CD4-positive, alpha-beta T cell treated with Interleukin-12 subunit alpha and Interleukin-12 subunit beta, for 1 hour (primary cell): ENCODE data around the gene MLC1.

Experiments
- DNase-seq: peaks from one replicate; pipeline ENCODE4 v3.0.0-alpha.2; 2020

The MLC1 gene

DNA sequence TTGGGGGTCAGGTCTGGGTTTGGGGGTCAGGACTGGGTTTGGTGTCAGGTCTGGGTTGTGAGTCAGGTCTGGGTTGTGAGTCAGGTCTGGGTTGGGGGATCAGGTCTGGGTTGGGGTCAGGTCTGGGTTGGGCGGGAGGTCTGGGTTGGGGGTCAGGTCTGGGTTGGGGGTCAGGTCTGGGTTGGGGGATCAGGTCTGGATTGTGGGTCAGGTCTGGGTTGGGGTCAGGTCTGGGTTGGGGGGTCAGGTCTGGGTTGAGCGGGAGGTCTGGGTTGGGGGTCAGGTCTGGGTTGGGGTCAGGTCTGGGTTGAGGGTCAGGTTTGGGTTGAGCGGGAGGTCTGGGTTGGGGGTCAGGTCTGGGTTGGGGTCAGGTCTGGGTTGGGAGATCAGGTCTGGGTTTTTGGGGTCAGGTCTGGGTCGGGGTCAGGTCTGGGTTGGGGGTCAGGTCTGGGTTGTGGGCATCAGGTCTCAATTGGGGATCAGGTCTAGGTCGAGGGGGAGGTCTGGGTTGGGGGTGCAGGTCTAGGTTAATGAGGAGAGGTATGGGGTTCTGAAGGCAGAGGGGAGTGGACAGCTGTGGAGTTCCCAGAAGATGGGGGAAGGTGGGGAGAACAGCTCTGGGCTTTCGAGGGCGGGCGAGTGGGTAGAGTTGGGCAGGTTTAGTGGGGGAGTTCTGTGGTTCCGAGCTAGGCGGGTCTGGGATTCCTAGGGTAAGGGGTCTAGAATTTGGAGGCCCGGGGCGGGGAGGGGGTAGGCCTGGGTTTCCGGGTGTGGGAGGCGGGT lies 27.8 kb downstream of the MLC1 start:
- no peak for DNase-seq

DNA sequence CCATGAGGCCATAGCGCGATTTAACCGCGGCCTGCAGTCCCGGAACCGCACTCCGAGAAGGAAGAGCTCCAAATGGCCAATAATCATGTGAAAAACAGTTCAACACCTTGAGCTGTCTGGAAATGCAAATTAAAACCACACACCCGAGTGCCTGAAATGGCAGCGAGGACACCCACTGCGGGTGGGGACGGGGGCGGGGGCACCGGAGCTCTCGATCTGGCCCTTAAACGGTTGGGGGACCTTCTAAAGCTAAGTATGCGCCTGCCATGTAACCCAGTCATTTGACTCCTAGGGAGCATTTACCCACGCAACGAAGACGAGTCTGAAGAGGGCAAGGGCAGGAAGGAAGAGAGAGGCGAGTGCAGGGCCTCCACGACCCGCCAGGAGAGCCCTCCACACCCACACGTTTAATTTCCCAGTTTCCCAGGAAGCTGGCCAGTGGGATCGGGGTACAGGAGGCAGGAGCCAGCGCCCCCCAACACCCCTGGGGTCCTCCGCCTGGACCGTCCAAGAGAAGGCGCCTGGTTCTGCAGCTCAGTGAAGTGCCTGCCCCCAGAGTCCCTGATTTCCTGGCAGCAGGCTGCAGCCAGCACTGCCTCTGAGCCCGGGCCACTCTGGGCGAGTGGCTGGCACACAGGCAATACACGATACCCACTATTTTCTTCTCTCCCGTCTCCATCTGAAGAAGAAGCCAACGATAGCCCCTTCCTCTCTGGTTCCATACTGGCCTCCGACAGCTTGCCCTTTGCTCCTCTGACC lies 28.8 kb downstream of the MLC1 start:
- no peak for DNase-seq

DNA sequence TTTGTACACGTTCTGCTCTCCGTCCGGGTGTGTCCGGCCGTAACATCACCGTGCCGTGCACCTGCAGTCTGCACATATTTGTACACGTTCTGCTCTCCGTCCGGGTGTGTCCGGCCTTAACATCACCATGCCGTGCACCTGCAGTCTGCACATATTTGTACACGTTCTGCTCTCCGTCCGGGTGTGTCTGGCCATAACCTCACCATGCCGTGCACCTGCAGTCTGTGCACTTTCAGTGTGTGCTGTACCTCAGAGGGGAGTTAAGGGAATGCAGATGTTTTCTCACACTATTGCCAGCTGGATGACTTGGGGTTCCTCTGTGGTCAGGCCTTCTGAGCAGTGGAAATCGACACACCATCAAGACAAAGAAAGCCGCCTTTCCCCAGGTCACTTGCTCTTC lies 31.4 kb downstream of the MLC1 start:
- no peak for DNase-seq

DNA sequence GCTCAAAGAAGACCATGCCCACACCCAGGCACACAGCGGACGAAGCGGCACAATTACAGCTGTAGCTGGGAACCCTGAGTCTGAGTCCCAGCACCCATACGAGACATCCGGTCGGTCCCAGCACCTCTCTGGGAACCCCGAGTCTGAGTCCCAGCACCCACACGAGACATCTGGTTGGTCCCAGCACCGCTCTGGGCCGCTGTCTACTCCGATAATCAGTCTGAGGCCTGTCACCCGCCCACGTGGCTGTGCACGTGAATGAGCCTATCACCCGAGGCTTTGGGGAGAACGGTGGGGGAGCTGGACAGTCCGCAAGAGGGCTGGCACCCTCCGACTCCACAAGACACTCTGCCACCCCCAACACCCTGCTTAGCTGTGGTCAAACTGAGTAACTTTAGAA lies 33.3 kb downstream of the MLC1 start:
- DNase-seq: no peak

DNA sequence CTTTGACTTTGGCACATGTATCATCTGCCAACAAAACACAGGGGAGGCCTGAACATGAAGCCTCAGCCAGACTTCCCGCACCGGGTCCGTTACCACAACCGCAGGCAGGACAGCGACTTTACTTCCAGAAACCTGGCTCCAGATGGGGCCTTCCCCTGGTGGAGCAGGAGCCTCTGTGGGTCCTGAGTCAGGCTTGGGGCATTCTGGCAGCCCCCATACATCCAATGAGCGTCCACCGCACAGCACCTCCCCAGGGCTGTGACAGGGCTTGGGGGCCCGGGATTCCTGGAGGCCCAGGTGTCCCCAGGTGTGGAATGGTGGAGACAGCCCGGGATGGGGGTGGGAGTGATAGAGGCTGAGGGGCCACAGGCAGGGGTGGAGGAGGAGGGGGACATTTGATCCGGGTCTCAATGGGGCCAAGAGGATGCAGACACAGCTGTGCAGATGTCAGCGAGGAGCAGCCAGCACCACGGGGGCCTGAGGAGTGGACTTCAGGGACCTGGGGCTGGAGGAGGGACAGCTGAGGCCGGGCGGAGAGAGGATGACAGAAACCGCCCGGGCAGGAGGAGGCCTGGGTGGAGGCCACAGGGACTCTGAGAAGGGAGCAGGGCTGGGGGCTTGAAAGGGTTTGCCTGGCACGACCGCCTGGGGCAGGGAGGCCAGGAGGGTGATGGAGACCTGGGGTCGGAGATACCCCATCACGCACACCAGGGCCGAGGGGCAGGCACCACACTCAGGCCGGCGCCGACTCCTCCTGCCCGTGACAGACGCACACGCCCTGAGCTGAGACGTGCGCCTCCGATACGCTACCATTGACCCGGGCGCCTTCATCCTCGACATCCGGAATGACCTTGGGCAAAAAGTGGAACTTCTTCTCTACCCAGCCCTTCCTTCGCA lies 35.7 kb downstream of the MLC1 start:
- no peak for DNase-seq

DNA sequence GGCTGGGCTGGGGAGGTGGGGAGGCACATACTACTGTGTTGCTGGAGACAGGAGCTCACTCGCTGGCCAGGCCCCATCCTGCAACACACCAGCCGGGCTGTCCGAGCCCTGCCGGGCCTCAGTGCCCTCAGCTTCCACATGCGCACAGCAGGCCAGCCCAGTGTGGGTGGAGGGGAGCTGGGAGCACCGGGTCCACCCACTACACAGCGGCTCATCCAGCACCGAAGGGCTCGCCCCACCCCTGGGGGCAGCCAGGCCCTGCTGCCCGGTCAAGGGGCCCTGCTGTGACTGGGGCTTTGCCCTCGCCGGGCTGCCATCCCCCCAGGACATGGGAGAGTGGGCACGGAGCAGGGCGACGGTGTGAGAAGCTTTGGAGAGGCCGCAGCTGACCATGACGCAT lies 36.4 kb downstream of the MLC1 start:
- no peak for DNase-seq

DNA sequence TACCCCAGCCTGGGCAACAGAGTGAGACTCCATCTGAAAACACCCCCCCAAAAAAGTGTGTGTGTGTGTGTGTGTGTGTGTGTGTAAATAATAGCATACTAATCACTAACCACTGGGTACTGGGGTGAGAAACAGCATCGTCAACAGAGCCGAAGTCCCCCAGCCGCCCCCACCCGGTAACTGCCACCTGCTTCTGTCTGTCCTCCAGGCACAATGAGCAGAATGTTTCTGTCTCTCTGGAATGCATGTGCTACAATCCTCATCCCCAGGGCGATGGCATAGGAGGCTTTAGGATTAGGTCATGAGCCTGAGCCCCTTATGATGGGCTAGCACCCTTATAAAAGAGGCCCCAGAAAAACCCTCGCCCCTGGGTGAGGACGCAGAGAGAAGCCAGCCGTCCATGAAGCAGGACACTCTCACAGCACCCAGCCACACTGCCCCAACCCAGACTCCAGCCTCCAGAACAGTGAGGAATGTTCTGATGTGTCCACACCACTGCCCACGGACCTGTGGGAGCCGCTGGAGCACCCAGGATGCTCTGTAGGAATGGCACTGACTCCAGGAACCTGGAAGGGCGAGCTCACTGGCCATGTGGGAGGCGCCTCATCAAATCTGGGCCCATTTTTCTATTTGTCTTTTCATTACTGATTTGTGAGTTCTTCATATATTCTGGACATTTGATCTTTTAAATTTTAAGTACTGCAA lies 37.0 kb downstream of the MLC1 start:
- no peak for DNase-seq

DNA sequence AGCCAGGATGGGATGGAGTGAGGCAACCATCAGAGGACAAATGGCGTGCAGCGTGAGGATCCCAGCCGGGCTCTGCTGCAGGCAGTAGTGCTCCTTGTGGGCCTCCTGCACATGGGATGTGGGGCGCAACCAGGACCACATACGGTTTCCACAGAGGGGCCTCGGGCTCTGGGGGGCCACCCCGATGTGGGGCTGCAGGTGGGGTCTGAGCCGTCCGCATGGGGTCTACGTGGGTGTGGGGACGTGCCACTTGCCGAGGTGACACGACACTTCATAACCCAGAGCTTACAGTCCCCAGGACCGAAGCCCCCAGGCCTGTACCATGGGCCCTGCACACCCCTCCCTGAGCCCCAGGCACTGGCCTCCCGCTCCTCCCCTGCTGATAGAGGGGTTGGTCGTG lies 37.9 kb downstream of the MLC1 start:
- no peak for DNase-seq

DNA sequence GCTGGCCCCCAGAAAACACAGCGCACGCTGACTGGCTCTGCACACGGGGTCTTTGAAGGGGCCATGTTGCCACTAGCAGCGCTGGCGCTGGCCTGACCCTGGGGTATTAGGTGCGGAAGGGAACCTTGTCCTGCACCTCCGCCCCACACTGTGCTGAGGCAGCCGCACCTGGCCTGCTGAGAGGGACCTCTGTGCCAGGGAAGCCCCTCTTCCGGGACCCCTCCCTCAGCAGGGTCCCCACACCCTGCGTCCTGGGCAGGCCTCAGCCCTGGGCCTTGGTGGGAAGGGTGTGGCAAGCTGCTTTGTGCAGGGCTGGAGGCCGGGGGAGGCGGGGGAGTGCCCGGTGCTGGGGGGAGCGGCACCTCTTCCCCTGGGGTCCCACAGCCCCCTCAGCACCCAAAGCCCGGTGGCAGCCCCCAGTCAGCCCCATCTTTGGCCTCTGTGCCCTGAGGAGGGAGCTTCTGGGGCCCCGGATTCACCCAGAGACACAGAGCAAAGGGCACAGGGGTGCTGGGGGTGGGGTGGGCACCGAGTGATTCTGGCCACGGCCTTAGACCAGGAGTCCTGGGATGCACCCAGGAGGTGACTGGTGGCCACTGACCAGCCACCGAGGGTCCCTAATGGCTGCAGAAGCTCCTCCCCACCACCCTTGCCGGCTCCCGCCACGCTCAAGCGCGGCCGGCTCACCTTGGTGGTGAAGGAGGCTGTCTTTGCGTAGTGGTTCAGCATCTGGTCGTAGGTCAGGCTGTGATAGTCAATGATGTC lies 38.6 kb downstream of the MLC1 start:
- DNase-seq: no peak

DNA sequence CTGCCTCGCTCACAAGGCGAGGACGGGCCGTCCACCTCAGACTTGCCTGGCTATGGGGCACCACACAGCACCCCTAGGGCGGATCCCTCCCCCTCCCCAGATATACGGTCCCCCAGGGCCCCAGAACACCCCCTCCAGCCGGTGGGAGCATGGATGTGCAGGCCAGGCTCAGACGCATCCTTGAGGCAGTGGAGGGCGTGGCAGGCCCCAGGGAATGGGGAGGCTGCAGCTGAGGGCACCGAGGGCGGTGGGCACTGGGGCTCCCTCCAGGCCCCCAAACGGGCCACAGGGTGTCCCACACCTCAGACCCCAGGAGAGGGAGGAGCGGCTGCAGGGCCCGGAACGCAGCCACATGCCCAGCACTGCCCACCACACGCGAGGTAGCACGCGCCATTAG lies 39.2 kb downstream of the MLC1 start:
- no peak for DNase-seq

DNA sequence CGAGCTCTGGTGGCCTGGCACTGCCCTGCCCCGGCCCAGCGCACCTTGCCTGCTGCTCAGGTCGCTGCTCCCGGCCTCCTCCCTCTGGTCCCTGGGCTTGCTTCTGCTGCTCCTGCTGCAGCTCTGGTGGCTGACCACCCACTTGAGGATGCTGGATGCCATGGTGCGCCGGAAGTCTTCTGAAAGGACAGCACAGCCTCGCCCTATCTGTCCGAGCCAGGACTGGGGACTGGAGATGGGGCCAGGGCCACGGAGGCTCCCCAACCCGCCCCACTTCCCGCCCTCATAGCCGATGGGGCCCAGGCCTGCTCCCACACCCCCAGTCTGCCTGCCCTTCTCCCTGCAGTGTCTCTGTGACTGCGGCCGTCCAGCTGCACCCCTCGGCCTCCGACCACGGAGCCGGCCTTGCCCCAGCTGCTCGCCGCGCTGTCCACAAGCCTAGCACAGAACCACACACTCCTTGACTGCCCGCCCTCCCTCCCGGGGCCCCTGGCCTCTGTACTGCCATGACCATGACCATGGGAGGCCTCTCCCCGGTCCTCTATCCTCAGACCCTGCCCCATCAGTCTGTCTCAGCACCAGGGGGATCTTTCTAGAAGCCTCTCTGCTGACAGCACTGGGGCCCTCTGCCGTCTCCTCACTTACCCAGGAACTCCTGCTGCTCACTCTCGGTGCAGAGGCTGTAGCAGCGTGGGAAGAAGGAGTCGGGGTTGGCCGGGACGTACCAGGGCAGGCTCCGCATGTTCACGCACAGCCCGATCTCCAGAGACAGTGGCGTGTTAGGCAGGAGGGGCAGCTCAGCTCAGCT lies 39.8 kb downstream of the MLC1 start:
- no peak for DNase-seq

DNA sequence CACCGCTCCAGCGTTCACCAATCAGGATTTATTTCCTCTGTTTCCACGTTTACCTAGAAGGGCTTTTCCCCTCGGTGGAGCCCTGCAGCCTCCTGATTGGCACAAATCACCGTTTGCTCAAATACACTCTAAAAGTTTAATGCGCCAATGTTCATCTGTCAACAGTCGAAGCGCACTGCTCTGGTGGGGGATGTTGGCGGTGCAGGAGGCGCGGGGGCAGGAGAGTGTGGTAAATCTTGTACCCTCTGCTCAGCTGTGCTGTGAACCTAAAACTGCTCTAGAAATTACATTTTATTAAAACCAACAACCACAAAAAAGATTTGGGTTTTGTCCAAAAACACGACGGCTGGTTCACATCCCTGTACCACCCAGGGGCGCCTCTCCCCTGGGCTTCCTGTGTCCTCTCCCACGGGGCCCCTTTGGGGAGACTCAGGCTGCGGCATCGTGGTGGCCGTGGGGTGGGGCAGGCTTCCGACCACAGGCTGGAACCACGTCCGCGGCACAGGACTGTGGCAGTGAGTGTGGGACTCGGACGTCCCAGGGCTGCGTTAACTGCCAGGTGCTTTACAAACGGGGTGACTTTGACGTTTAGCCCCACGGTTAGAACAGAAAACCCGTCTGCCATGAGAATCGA lies 40.6 kb downstream of the MLC1 start:
- no peak for DNase-seq

DNA sequence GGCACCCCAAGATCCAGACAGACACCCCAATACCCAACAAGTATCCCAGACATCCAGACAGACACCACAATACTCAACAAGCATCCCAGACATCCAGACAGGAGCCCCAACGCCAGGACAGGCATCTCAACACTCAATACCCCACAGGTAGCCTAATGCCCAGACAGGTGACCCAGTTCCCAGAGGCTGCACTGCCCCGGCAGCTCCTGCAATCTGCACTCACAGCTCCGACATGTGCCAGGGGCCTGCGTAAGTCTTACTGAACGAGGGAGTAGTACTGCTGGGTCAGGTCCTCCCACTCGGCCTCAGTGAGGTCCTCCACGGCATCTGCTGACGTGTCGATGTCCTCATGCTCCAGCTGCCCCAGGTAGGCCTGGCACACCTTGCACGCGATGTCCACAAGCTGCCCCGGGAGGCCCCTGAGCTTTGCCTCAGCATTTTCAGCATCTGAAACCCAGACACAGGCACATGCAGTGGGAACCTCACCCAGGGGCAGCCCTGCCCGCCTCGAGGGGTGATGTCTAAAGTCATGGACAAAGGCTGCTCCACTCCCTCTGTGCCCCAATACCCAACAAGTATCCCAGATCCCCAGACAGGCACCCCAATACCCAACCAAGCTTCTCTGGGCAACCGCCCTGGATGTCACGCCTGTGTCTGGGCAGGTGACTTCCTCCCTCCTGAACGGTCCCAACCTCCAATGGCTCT lies 43.7 kb downstream of the MLC1 start:
- DNase-seq: no peak

DNA sequence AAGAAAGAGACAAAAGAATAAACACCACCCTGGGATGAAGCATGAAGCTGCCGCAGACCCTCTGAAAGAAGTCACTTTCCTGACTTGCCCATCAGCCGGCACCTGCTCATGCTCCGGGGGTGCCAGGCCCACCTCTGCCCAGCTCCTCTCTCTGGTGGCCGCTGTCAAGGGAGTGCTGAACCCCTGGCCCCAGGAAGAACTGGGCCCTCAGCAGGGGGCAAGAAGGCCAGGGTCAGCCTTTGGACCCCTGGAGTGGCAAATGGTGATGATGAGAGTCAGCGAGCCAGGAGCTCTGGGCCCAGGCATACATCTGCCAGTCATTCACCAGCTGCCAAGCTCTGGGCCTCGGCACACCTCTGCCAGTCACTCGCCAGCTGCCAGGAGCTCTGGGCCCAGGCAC lies 44.5 kb downstream of the MLC1 start:
- no peak for DNase-seq

DNA sequence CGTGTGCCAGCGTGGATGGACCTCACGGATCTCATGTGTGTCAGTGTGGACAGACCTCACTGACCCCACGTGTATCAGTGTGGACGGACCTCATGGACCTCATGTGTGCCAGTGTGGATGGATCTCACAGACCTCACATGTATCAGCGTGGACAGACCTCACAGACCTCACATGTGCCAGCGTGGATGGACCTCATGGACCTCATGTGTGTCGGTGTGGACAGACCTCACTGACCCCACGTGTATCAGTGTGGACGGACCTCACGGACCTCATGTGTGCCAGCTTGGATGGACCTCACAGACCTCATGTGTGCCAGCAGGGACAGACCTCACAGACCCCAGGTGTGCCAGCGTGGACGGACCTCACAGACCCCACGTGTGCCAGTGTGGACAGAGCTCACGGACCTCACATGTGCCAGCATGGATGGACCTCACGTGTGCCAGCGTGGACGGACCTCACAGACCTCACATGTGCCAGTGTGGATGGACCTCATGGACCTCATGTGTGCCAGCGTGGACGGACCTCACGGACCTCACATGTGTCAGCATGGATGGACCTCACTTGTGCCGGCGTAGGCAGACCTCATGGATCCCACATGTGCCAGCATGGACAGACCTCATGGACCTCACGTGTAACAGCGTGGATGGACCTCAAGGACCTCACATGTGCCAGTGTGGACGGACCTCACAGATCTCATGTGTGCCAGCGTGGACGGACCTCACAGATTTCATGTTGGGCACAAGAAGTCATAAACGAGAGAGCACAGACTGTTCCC lies 45.4 kb downstream of the MLC1 start:
- DNase-seq: no peak

DNA sequence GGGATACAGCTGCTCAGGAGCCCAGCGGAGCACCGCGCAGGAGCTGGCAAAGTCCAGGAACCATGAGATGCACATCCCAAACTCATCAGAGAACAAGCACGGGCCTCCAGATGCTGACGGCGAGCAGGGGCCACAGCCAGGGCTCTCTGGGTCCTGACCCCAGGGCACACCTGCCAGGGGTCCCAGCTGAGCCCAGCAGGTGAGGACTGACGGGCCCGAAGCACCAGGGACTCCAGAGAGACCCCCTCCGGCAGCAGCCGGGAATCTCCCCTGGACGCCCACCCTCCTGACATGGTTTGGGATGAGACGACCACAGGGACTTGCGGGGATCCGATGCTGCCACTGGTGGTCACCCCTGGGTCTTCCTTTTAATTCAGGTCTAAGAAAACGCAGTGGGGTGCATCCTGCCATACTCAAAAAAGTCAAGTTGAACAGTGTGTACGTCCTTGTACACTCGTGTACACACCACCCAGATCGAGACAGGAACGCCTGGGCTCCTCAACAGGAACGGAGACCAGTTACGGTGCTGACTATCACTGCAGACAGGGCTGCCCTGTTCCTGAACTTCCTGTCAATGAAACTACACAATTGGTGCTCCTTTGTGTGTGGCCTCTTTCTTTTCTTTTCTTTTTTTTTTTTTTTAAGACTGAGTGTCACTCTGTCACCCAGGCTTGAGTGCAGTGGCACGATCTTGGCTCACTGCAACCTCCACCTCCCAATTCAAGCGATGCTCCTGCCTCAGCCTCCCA lies 49.1 kb downstream of the MLC1 start:
- DNase-seq: no peak

DNA sequence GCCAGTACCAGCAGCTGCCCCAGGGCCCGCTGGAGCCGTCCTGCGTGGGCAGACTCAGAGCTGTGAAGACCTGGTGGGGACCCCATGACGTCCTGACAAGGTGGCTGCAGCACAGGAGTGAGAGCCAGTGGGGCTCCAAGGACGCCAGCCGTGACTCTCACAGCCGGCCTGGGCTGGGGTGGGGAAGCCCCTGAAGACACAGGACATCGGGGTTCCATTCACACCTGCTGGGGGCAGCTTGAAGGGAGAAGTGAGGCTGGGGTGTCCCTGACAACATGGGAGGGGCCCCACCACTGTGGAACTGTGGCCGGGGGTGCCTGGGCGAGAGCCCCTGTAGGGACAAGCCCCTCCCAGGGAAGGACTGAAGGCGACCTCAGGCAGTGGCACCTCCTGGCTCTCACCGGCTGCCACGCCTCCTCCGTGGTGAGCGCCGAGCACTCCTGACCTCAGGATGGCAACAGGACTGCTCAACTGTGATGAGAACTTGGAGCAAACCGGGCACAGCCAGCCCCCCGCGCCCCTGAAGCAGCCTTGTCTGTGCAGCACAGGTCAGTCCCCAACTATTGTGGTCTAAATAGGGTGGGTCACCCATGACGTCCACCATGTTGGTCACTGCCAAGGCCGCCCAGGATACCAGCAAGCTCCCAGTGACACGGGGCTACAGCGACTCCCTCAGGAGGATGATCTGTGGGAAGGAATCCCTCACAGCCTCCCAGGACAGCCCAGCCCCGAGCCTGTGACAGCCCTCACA lies 49.9 kb downstream of the MLC1 start:
- no peak for DNase-seq
